ENCODE data around the gene S100A11. TPM values are rescaled to one million over a fixed set of nuclear protein-coding genes. Genes with fewer than 3 reads are reported as not detected.

The S100A11 gene
- total and polyA plus RNA-seq, 2 donors (not counting 1 experiment from before 2014, with no cell fraction given), result 26.2 to 31.4 TPM

DNA sequence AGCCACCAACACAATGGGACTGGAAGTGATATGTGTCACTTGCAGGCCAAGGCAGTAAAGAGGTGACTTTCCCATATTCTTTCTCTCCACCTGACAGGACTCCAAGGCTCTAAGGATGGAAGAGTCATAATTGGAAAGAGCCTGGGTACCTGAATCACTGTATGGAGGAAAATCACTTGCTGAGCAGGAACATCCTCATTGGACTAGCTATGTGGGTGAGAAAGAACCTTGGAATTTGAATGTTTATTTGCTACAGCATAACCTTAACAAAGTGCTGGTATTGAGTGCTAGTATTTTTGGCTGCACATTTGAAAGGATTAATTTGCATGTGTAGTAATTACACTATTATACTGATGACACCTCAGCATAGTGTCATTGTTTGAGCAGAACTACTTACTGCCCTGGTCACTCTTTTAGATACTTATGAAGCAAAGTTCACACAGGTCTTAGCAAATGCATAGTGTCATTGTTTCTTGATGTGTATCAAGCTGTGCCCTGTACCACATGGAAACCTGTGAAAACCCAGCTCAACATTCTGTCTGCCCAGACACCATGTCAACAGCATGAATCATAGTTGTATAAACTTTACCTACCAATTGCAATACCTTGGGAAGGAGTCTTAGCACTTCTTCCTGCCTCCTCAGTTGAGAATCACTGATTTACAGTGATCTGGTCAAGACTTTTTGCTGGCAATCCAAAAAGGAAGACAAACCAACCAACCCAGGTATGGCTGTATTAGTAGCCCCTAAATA is 38.0 kb downstream of the S100A11 start:
- no peaks in the 10 kb centered on the region for H3K9me3 Mint-ChIP-seq (ENCODE audit: insufficient read depth)
- peaks cover 9% of the 10 kb centered on the region for H3K4me1 Mint-ChIP-seq
- no peaks in the 10 kb centered on the region for H3K9me3 ChIP-seq (ENCODE audit: control extremely low read depth in 1 of 3, control insufficient read depth in 2 of 3, insufficient read depth in 1 of 3, low read length in 2 of 3)
- TF ChIP-seq, protein P1, sequence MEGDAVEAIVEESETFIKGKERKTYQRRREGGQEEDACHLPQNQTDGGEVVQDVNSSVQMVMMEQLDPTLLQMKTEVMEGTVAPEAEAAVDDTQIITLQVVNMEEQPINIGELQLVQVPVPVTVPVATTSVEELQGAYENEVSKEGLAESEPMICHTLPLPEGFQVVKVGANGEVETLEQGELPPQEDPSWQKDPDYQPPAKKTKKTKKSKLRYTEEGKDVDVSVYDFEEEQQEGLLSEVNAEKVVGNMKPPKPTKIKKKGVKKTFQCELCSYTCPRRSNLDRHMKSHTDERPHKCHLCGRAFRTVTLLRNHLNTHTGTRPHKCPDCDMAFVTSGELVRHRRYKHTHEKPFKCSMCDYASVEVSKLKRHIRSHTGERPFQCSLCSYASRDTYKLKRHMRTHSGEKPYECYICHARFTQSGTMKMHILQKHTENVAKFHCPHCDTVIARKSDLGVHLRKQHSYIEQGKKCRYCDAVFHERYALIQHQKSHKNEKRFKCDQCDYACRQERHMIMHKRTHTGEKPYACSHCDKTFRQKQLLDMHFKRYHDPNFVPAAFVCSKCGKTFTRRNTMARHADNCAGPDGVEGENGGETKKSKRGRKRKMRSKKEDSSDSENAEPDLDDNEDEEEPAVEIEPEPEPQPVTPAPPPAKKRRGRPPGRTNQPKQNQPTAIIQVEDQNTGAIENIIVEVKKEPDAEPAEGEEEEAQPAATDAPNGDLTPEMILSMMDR (IDR thresholded peaks at IDR 0.05), result no peak
- TF ChIP-seq EZH2 (IDR thresholded peaks at IDR 0.05; ENCODE audit: borderline replicate concordance, insufficient read depth, low read depth, low read length, poor library complexity, severe bottlenecking), result no peak
- CTCF ChIA-PET, result interaction anchor here (0.7 to 16.1 kb wide), 17 partner anchors 11 to 555 kb away, joined by 3 to 341 read pairs (median 4); partner anchors contain the start of genes S100A10 and THEM4
- ATAC-seq (ENCODE audit: low read depth) (no peak), DNase-seq (no peak)
- no peaks in the 10 kb centered on the region for H4K20me1 ChIP-seq (ENCODE audit: control insufficient read depth, insufficient read depth, low read length, poor library complexity, severe bottlenecking)
- peaks cover 25% of the 10 kb centered on the region for H3K27me3 Mint-ChIP-seq
- POLR2A ChIA-PET, result no interaction called here
- H2AFZ ChIP-seq (ENCODE audit: insufficient read depth, low read depth, low read length, poor library complexity, severe bottlenecking), result no peak overlapping the region
- no peak overlapping the region for H3K27ac Mint-ChIP-seq
- intact Hi-C loops (cut with micrococcal nuclease), result loop anchor here (5.0 kb wide), 1 partner anchor 556 kb away; no protein-coding TSS in a partner anchor
- no peaks in the 10 kb centered on the region for H3K79me2 ChIP-seq (ENCODE audit: control insufficient read depth, insufficient read depth, low read length)
- H3K27ac ChIP-seq (ENCODE audit: low read length in 2 of 2), result no peak overlapping the region
- no peak overlapping the region for H3K9ac ChIP-seq (ENCODE audit: low read length)
- no peak overlapping the region for H3K4me3 Mint-ChIP-seq
- no peak overlapping the region for H3K4me3 ChIP-seq (ENCODE audit: control extremely low read depth in 1 of 5, extremely low read depth in 1 of 5, insufficient read depth in 1 of 5, low read depth in 2 of 5, low read length in 4 of 5)
- peaks cover 0 to 26% (median 2%) of the 10 kb centered on the region in 4 experiments for H3K27me3 ChIP-seq (replicated peaks in 1 of 4; ENCODE audit: control extremely low read depth in 1 of 4, control insufficient read depth in 3 of 4, insufficient read depth in 4 of 4, low read length in 3 of 4)
- H3K4me1 ChIP-seq (ENCODE audit: control insufficient read depth in 2 of 2, insufficient read depth in 2 of 2, low read length in 2 of 2), result peaks cover 4 to 11% of the 10 kb centered on the region in 2 donors
- no peak overlapping the region for H3K4me2 ChIP-seq (replicated peaks; ENCODE audit: low read depth, low read length, poor library complexity, severe bottlenecking)
- no peaks in the 10 kb centered on the region for H3K36me3 ChIP-seq (replicated peaks in 1 of 2; ENCODE audit: control extremely low read depth in 1 of 2, control insufficient read depth in 1 of 2, extremely low read depth in 1 of 2, insufficient read depth in 2 of 2, low read length in 1 of 2)

DNA sequence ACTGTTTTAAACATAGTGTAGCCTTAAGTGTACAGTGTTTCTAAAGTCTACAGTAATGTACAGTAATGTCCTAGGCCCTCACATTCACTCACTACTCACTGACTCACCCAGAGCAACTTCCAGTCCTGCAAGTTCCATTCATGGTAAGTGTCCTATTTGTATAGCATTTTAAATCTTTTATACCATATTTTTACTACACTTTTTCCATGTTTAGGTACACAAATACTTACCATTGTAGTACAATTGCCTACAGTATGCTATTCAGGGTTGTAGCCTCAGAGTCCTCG is 39.6 kb downstream of the S100A11 start:
- H4K20me1 ChIP-seq (ENCODE audit: control insufficient read depth, insufficient read depth, low read length, poor library complexity, severe bottlenecking), result no peaks in the 10 kb centered on the region
- peaks cover 19% of the 10 kb centered on the region for H3K4me1 Mint-ChIP-seq
- H3K9me3 ChIP-seq (ENCODE audit: control extremely low read depth in 1 of 3, control insufficient read depth in 2 of 3, insufficient read depth in 1 of 3, low read length in 2 of 3), result no peaks in the 10 kb centered on the region
- H3K36me3 ChIP-seq (replicated peaks in 1 of 2; ENCODE audit: control extremely low read depth in 1 of 2, control insufficient read depth in 1 of 2, extremely low read depth in 1 of 2, insufficient read depth in 2 of 2, low read length in 1 of 2), result no peaks in the 10 kb centered on the region
- no peaks in the 10 kb centered on the region for H3K9me3 Mint-ChIP-seq (ENCODE audit: insufficient read depth)
- H3K27ac Mint-ChIP-seq, result no peak overlapping the region
- no peak overlapping the region for H3K4me3 Mint-ChIP-seq
- H3K9ac ChIP-seq (ENCODE audit: low read length), result no peak overlapping the region
- H3K4me1 ChIP-seq (ENCODE audit: control insufficient read depth in 2 of 2, insufficient read depth in 2 of 2, low read length in 2 of 2), result peaks cover 13 to 21% of the 10 kb centered on the region in 2 donors
- DNase-seq (no peak), ATAC-seq (ENCODE audit: low read depth) (no peak)
- no peak for TF ChIP-seq EZH2 (IDR thresholded peaks at IDR 0.05; ENCODE audit: borderline replicate concordance, insufficient read depth, low read depth, low read length, poor library complexity, severe bottlenecking)
- TF ChIP-seq, protein P1 (IDR thresholded peaks at IDR 0.05), result no peak
- H3K79me2 ChIP-seq (ENCODE audit: control insufficient read depth, insufficient read depth, low read length), result peaks cover 12% of the 10 kb centered on the region
- no CpG with 5 or more reads among the region's 1 CpG for WGBS (ENCODE audit: insufficient coverage)
- H3K27ac ChIP-seq (ENCODE audit: low read length in 2 of 2), result no peak overlapping the region
- POLR2A ChIA-PET, result interaction anchor here (1.4 kb wide), 1 partner anchor 62 kb away, joined by 3 read pairs; no protein-coding TSS in a partner anchor
- intact Hi-C loops (cut with micrococcal nuclease), result loop anchor here (1.0 to 5.0 kb wide), 4 partner anchors 29 to 555 kb away; no protein-coding TSS in a partner anchor
- H3K4me3 ChIP-seq (ENCODE audit: control extremely low read depth in 1 of 5, extremely low read depth in 1 of 5, insufficient read depth in 1 of 5, low read depth in 2 of 5, low read length in 4 of 5), result no peak overlapping the region
- H2AFZ ChIP-seq (ENCODE audit: insufficient read depth, low read depth, low read length, poor library complexity, severe bottlenecking), result no peak overlapping the region
- CTCF ChIA-PET, result interaction anchor here (1.2 to 16.1 kb wide), 10 partner anchors 9 to 108 kb away, joined by 3 to 341 read pairs (median 36); partner anchors contain the start of gene S100A10
- peaks cover 20% of the 10 kb centered on the region for H3K27me3 Mint-ChIP-seq
- peaks cover 0 to 18% (median 2%) of the 10 kb centered on the region in 4 experiments for H3K27me3 ChIP-seq (replicated peaks in 1 of 4; ENCODE audit: control extremely low read depth in 1 of 4, control insufficient read depth in 3 of 4, insufficient read depth in 4 of 4, low read length in 3 of 4)
- no peak overlapping the region for H3K4me2 ChIP-seq (replicated peaks; ENCODE audit: low read depth, low read length, poor library complexity, severe bottlenecking)
